GM12878 (cell line): ENCODE results near the gene CAMK2D. TPM values are rescaled to one million over a fixed set of nuclear protein-coding genes. Genes with fewer than 3 reads are reported as not detected.

Source experiments
- BCL3 ChIP-seq: IDR thresholded peaks from 2 replicates; pipeline ENCODE4 v1.6.1; 2011; ENCODE audit warnings: borderline replicate concordance, low read depth, mild to moderate bottlenecking, moderate library complexity, low read length; ENCODE audit not compliant: insufficient read depth, poor library complexity, severe bottlenecking
- BCLAF1 ChIP-seq: fragments of 450-650 bp; IDR thresholded peaks from 2 replicates; pipeline ENCODE4 v1.6.1; 2017; ENCODE audit warnings: antibody characterized with exemption, mild to moderate bottlenecking, moderate library complexity
- BRCA1 ChIP-seq: IDR thresholded peaks from 2 replicates; pipeline ENCODE4 v1.6.1; 2011; ENCODE audit warnings: low read depth, low read length, improper control_type of control experiment
- FOXK2 ChIP-seq: fragments of 450-650 bp; IDR thresholded peaks from 2 replicates; pipeline ENCODE4 v1.6.1; 2017; ENCODE audit warnings: mild to moderate bottlenecking, moderate library complexity
- IRF4 ChIP-seq: IDR thresholded peaks from 2 replicates; pipeline ENCODE4 v1.6.1; 2011; ENCODE audit warnings: low read depth, low read length
- MTA3 ChIP-seq: IDR thresholded peaks from 2 replicates; pipeline ENCODE4 v1.6.1; 2012; ENCODE audit warnings: low read length, inconsistent platforms, borderline replicate concordance
- PAX8 ChIP-seq: fragments of 450-650 bp; IDR thresholded peaks from 2 replicates; pipeline ENCODE4 v1.6.1; 2017; ENCODE audit warnings: mild to moderate bottlenecking, moderate library complexity
- PBX3 ChIP-seq: IDR thresholded peaks from 2 replicates; pipeline ENCODE4 v1.6.1; 2011; ENCODE audit warnings: mild to moderate bottlenecking, low read depth, low read length, moderate library complexity; ENCODE audit not compliant: insufficient replicate concordance
- POLR2AphosphoS2 ChIP-seq: IDR thresholded peaks from 2 replicates; pipeline ENCODE4 v1.6.1; 2011; ENCODE audit warnings: low read depth, mild to moderate bottlenecking, low read length, improper control_type of control experiment, moderate library complexity
- POLR2AphosphoS5 ChIP-seq: IDR thresholded peaks from 2 replicates; pipeline ENCODE4 v1.6.1; 2011; ENCODE audit warnings: mild to moderate bottlenecking, low read length, inconsistent platforms
- polyA plus RNA-seq, 11 experiments: library from polyadenylated mRNA; depleted of rRNA in 4 of 11; unstranded in 6 of 11; stranded (reverse) in 5 of 11; fragments of >200 nt; fragmentation: Nextera tagmentation in 4 of 11; fragmentation: Illumina TruSeq in 1 of 11; extraction: Ambion mirVana in 4 of 11; extraction: Trizol in 1 of 11; gene quantifications; 1 replicate in 1 of 11; 2 replicates in 10 of 11; pipeline versions ENCODE4 v1.2.1 to v1.2.3, GENCODE V29; 2011 to 2016; ENCODE audit warnings: inconsistent platforms in 2 of 11, missing spikeins in 2 of 11, low read depth in 1 of 11
- total RNA-seq, 4 experiments: library from RNA; depleted of rRNA in 3 of 4; stranded (reverse); fragments of >200 nt in 3 of 4; fragmentation: Illumina TruSeq in 1 of 4; extraction: Trizol in 1 of 4; gene quantifications; 2 replicates each; pipeline versions ENCODE4 v1.2.1 to v1.2.3, GENCODE V29; 2013 to 2021

Gene CAMK2D
- total and polyA plus RNA-seq, 10 of the 15 experiments (the other 5 are each of a cell fraction or from before 2014, with no cell fraction given), result 6.9 to 88.5 (median 12.9) TPM

- no peak for TF ChIP-seq BCLAF1
- TF ChIP-seq POLR2AphosphoS2, result no peak
- no peak for TF ChIP-seq BCL3
- TF ChIP-seq PAX8, result no peak
- no peak for TF ChIP-seq POLR2AphosphoS5
- no peak for TF ChIP-seq FOXK2
- no peak for TF ChIP-seq BRCA1
- no peak for TF ChIP-seq PBX3
- no peak for TF ChIP-seq IRF4
- no peak for TF ChIP-seq MTA3
Measured at GRCh38 chr4:113483131-113483530, 278.4 kb downstream of the CAMK2D start (continued).
